Hematopoietic multipotent progenitor cell treated with erythropoietin and hydrocortisone succinate and interleukin-3 and kit ligand, for 8 days (in vitro differentiated cells): ENCODE results near the gene MRE11.

Experiments used
- DNase-seq: peaks from one replicate; pipeline ENCODE4 v3.0.0-alpha.2; 2015

The MRE11 gene

GRCh38 chr11:94504689-94505293, 11.1 kb upstream of the MRE11 start:
- DNase-seq: peak; percentile 71

GRCh38 chr11:94501522-94501921, 7.9 kb upstream of the MRE11 start:
- no peak for DNase-seq

GRCh38 chr11:94500181-94500580, 6.5 kb upstream of the MRE11 start:
- no peak for DNase-seq

- peak; percentile 55 for DNase-seq
Measured at GRCh38 chr11:94494126-94494680, 559 bp upstream of the MRE11 start.

GRCh38 chr11:94486068-94486467, 7.6 kb downstream of the MRE11 start:
- DNase-seq: no peak

- no peak for DNase-seq
Measured at GRCh38 chr11:94481342-94481741, 12.3 kb downstream of the MRE11 start.

DNA sequence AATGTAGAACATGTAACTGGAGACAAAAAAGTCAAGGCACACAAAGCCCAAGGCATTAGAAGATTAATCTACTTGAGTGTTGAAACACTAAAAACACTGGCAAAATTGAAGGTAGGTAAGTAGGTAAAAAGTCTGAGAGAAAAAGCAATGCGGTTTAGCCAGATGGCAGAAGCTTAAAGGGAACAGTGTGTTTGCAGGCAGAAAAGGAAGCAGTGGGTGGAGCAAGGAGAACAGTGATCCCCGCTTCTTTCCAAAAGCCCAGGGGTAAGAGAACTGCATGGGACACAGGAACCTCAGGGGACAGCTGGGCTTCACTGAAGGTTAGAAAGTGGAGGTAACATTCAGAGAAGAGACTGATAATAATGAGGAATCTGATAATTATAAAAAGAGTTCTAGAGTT, 16.0 kb downstream of the MRE11 start:
- no peak for DNase-seq

DNA sequence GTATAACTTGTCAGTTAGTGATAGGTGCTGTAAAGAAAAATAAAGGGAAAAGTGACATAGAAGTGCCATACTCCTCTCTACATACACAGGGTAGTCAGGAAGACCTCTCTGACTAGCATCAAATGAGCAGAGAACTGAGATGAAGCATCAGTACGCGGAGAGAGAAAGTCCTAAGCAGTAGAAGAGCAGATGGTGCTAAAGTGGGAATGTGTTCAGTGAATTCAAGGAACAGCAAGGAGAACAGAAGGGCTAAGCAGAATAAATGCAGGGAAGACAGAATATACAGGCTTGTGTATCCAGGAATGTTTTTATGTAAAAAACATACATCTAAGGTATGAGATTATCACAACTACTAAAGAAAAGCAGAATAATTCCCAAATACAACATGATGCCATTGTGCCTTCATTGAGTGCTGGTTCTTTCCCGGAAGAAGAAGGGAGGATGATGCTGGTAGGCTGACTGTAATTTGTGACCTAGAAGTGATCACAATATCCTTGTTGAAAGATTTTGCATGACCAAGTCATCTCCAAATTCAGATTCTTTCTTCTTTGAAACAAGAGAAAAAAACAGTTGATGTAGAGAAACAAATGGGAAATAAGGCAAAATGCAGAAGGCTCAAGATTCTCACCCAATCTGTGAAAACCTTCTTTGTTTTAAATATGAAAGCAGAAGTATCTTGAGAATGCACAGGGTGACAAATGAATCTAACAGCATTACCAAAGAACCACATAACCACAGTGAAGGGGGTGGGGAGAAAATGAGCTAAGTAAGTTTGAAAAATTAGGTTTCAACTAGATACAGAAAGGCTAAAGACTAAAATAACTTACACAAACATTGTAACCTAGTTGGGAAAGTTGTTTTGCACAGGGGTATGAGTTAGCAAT, 20.5 kb downstream of the MRE11 start:
- DNase-seq: no peak

- DNase-seq: no peak
Measured at GRCh38 chr11:94469416-94469815, 24.2 kb downstream of the MRE11 start.

DNA sequence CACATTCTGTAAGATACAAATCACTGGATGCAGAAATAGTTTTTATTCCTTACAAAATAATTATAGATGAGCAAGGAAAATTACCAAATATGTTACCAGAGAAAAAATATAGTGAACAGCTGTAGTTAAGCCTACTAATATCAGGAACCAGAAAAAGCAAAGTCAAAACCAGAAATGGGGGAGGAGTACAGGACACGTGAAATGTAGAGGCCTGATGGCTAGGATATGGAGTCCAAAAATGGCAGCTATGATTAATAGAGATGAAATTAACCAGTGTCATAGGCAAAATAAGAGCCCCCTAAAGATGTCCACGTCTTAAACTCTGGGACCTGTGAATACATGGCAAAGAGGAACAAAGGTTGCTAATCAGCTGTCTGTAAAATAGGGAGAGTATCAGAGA, 34.1 kb downstream of the MRE11 start:
- no peak for DNase-seq

GRCh38 chr11:94457118-94458029, 36.3 kb downstream of the MRE11 start:
- DNase-seq: no peak

DNA sequence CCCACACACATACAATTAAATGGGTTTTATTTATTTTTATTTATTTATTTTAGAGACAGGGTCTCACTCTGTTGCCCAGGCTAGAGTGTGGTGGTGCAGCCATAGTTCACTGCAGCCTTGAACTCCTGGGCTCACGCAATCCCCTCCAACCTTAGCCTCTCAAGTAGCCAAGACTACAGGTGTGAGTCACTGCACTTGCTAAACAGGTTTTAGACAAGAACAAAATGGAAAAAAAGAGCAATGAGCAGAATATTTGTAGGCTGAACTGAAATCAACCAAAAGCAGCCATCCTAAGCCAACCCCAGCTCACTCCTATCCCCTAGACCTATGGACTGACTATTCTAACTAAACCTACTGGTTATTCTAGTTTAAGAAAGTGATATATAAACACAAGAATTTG, 37.8 kb downstream of the MRE11 start:
- DNase-seq: no peak

DNA sequence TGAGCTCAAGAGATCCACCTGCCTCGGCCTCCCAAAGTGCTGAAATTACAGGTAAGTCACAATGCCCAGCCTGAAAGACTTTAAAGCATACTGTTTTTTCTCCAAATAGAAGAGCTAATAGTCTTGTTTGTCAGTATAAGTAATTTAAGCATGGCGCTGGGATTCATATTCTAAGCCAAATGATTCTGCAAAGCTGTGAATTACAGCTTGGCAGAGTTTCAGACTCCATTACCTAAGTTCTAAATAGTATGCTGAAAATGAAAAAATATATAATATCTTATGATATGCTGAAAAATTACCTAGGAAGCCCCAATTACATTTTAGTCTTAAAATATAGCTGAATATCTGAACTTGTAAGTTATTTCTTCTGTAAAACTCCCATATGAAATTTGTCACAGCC, 39.3 kb downstream of the MRE11 start:
- DNase-seq: no peak

DNA sequence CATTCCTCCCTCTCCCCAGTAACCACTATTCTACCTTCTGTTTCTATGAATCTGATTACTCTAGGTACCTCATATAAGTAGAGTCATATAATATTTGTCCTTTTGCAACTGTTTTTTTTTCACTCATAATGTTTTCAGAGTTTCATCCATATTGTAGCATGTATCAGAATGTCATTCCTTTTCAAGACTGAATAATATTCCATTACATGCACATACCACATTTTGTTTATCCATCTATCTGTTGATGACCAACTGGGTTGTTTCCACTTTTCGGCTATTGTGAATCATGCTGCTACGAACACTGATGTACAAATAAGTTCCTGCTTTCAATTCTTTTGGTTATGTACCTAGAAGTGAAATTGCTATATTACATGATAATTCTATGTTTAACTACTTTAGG, 40.7 kb downstream of the MRE11 start:
- no peak for DNase-seq

DNA sequence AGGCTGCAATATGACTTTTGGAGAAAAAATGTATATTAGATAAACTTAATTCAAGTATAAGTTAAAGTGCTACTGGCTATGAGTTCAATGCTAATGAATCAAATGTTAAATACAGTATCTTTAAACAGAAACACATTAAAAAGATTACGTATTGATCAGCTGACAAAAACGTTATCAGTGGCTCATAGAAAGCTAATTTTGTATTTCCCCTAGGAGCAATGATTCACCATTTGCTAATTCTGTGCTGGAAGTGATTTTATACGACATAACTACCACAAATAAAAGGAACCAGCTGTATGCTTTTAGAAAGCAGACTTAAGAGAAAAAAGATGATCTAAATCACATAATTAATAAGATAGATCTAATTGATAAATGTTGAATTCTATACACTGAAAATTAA, 43.6 kb downstream of the MRE11 start:
- DNase-seq: no peak

DNA sequence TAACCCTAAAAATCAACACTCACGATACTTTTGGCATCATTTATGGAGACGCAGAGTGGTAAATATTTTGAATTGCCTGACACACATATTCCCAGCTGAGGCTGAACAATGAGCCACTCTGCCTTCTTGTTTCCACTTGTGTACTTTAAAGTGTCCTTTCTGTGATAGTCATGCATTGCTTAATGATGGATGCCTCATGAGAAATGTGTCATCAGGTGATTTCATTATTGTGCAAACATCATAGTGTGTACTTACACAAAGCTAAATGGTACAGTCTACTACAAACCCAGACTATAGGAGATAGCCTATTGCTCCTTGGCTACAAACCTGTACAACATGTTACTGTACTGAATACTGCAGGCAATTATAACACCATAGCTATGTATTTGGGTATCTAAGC, 44.2 kb downstream of the MRE11 start:
- no peak for DNase-seq

- DNase-seq: no peak
Measured at GRCh38 chr11:94449029-94449428, 44.6 kb downstream of the MRE11 start.

DNA sequence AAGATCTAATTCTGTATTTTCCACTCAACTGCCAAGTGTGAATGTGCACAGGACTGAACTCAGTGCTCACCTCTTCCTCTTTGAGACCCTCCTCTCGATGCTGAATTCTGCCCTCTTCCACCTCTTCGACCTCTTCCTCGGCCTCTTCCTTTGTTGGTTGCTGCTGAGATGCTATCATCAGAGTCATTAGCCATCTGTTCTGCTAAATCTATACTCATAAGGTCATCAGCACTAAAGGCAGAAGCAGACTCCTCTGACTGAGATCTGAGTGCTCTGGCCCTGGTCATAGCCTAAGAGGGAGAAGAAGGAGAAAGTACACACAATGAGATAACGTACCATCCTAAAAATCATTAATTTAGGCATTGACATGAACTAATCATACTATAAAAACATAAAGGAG, 46.5 kb downstream of the MRE11 start:
- no peak for DNase-seq

DNA sequence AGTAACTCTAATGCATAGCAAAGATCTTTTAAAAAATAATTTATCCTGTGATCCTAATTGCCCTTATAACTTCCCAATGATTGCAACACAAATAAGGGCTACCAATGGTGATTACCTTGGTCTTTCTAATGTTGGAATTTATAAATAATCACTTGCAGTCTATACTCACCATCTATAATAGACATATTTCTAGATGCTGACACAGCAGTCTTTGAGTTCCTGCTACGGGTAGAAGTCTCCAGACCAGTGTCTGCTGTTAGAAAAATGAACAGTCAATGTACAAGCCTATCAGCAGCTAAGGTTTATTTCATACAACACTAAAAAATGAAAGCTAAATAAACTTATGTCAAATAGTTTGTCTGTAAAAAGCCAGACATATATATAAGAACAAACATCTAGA, 48.0 kb downstream of the MRE11 start:
- no peak for DNase-seq

DNA sequence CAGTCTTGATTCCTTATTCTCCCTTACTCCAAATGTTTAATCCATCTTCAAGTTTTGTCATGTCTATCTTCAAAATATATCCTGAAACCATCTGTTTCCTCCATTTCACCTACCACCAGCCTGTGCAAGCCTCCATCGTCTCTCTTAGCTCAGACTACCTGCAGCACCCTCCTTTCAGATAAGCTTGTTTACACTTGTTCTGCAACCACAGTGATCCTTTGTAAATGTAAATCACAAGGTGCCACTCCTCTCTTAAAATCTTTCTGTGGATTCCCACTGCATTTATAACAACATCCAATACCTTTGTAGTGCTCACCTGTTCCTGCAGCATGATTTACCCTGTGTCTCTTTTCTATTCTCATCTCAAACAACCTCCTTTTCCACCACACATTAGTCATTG, 60.6 kb downstream of the MRE11 start:
- DNase-seq: no peak

DNA sequence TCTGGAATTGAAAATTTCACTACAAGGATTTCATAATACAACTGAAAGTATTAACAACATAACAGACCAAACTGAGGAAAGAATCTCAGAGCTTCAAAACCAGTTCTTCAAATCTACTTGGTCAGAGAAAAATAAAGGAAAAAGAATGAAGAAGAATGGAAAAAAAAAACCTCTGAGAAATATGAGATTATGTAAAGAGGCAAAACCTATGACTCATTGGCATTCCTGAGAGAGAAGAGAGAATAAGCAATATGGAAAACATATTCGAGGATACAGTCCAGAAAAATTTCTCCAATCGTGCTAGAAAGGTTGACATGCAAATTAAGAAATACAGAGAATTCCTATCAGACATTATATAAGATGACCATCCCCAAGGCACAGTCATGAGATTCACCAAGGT, 69.0 kb downstream of the MRE11 start:
- no peak for DNase-seq

- DNase-seq: no peak
Measured at GRCh38 chr11:94424011-94424410, 69.6 kb downstream of the MRE11 start.

DNA sequence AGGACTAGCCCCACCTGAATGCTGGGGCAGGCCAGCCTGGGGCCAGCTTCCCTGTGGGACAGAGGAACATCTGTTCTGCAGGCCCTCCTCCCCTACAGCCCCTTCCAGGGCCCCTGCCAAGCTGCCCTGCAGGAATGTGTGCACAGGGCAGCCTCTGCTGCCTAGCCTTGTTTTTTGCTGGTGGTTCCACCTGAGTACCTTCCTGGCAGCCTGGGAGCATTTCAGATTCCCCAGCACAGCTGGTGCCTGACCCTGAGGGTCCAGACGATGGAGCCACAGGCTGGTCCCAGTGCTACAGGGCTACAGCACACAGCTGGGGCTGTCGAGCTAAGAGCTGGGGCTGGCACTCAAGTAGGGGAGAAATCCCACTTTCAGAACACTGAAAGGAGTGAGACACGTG, 70.1 kb downstream of the MRE11 start:
- DNase-seq: no peak
